ENCODE measurements around the gene GCG.

GRCh38 chr2:162149940-162150339, 2.1 kb downstream of the GCG start:
- TF ChIP-seq, protein P1, sequence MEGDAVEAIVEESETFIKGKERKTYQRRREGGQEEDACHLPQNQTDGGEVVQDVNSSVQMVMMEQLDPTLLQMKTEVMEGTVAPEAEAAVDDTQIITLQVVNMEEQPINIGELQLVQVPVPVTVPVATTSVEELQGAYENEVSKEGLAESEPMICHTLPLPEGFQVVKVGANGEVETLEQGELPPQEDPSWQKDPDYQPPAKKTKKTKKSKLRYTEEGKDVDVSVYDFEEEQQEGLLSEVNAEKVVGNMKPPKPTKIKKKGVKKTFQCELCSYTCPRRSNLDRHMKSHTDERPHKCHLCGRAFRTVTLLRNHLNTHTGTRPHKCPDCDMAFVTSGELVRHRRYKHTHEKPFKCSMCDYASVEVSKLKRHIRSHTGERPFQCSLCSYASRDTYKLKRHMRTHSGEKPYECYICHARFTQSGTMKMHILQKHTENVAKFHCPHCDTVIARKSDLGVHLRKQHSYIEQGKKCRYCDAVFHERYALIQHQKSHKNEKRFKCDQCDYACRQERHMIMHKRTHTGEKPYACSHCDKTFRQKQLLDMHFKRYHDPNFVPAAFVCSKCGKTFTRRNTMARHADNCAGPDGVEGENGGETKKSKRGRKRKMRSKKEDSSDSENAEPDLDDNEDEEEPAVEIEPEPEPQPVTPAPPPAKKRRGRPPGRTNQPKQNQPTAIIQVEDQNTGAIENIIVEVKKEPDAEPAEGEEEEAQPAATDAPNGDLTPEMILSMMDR (IDR thresholded peaks at IDR 0.05): no peak
- no peak for TF ChIP-seq POLR2AphosphoS5 (IDR thresholded peaks at IDR 0.05)
- TF ChIP-seq POLR2A (IDR thresholded peaks at IDR 0.05): no peak
- no peak for TF ChIP-seq EP300 (IDR thresholded peaks at IDR 0.05)

All from stomach (tissue), 4 donors.